T-helper 1 cell treated with Interleukin-12 subunit alpha and Interleukin-12 subunit beta and Interleukin-4 antibody, amounts not matched to agents 30 ng/mL and 1 ng/mL, for 36 hours (primary cell): Measurements from ENCODE around the gene ZBTB39. TPM values are rescaled to one million over a fixed set of nuclear protein-coding genes. Genes with fewer than 3 reads are reported as not detected.

ENCODE experiments used
- intact Hi-C: fragments of 100-400 bp; cut with micrococcal nuclease; formaldehyde crosslinking; loops from one replicate; pipeline ENCODE4 v1.15.1; 2024
- total RNA-seq: library from RNA; stranded (reverse); gene quantifications from 2 replicates; pipeline ENCODE4 v1.2.3, GENCODE V29; 2022

The ZBTB39 gene
- total RNA-seq, 1 donor from 2014 or later = 9.7 TPM

DNA sequence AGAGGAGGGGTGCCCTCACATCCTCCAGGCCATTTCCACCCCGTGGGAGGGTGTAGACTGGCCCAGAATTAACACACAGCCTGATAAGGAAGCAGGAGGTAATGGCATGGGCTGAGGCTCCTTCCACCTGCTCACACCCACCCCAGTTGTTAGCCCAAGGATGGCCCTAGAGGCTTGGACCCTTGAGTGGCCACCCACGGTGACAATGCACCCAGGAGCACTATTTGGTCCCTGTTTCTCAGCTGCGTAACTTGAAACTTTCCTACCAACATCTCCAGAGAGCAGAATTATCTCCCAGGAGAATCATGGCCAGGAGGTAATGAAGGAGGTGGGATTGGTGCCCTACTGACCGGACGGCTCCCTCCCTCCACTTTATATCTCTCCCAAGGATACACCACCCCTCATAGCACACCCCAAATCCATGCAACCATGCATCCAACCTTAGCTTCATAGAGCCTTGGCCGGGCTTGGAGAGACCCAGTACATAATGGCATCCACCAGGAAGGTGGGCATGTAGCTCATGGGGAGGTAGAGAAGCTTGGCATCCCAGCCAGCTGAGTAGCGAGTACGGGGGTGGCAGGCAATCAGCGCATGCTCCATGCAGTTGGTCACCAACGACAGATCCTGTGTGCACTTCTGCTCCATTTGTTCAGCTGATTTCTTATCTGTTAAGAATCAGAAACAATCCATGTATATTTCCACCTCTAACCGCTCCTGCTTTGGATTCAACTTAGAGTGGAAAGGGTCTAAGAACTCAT is 54.6 kb downstream of the ZBTB39 start:
- intact Hi-C loops = no loop called here

DNA sequence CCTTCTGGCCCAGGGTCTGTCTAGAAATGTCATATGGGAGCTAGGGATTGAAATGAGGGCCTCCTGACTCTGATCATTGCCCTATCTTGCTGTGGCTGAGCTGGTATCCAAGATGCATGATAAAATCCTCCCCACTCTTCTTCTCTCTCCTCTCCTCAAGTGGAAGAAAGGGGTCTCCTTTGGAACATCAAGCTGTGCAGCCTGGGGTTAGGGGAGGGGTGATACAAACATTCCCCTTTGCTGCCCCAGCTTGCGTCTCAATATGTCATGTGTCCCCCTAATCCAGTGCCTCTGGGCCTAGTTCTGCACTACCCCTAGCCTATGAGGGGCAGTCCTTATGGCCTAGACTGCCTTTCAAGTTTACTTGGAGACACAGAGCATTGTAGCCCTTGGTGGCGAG is 57.5 kb downstream of the ZBTB39 start:
- intact Hi-C loops = no loop called here

Other genes starting within 250 kb of the ZBTB39 start
- gene HSD17B6, start 243.2 kb downstream of the ZBTB39 start, total RNA-seq = 1.3 TPM in 2 replicates
- gene SDR9C7, start 72.1 kb downstream of the ZBTB39 start, total RNA-seq = not detected in 2 replicates
- 0.41 and 0.47 TPM in 2 replicates for gene RDH16, start 48.9 kb downstream of the ZBTB39 start, total RNA-seq
- gene TAC3, start 10.0 kb upstream of the ZBTB39 start, total RNA-seq = 0.39 TPM in 1 of 2 replicates, not detected in the other
- 1.4 and 1.5 TPM in 2 replicates for gene MYO1A, start 43.6 kb upstream of the ZBTB39 start, total RNA-seq
- 40.0 and 45.4 TPM in 2 replicates for gene NEMP1, start 72.2 kb upstream of the ZBTB39 start, total RNA-seq
- gene NAB2, start 82.6 kb upstream of the ZBTB39 start, total RNA-seq = 12.3 and 14.4 TPM in 2 replicates
- gene STAT6, start 104.8 kb upstream of the ZBTB39 start, total RNA-seq = 165 and 178 TPM in 2 replicates
- gene LRP1, start 121.9 kb upstream of the ZBTB39 start, total RNA-seq = 0.86 and 1.1 TPM in 2 replicates
- not detected in 2 replicates for gene LRP1-AS, start 141.1 kb upstream of the ZBTB39 start, total RNA-seq
- 0.37 and 0.56 TPM in 2 replicates for gene NXPH4, start 210.2 kb upstream of the ZBTB39 start, total RNA-seq
- gene SHMT2, start 223.2 kb upstream of the ZBTB39 start, total RNA-seq = 166 and 181 TPM in 2 replicates
- gene STAC3, start 244.6 kb upstream of the ZBTB39 start, total RNA-seq = 4.2 and 5.7 TPM in 2 replicates